Fibroblast of mammary gland (primary cell): ENCODE measurements around the gene FRMD4B.

Experiments used
- DNase-seq: peaks from one replicate; pipeline ENCODE4 v3.0.0-alpha.2; 2010; ENCODE audit warnings: low read depth
- H3K4me3 ChIP-seq: 2 replicates; pipeline ENCODE4 v1.5.1; 2011; ENCODE audit warnings: low read depth, mild to moderate bottlenecking, low read length, moderate library complexity; ENCODE audit not compliant: control insufficient read depth
- CTCF ChIP-seq: conservative IDR thresholded peaks from 2 replicates; pipeline ENCODE4 v1.5.1; 2011; ENCODE audit warnings: low read depth, low read length, inconsistent platforms; ENCODE audit not compliant: control insufficient read depth, insufficient read depth

Gene FRMD4B

DNA sequence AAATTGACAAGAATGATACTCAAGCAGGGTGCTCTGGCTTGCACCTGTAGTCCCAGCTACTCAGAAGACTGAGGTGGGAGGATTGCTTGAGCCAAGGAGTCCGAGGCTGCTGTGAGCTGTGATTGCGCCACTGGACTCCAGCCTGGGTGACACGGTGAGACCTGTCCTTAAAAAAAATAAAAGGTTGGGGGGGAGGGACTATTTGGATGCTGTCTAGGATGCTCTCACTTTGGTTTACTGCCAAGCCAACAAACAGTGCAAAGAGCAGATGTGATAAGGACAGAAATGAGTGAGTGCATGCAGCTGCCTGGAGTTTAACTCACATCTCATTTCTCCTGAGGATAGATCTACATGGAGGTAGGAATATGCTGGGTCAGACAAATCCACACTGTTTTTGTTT is 130.0 kb downstream of the FRMD4B start:
- no peak for TF ChIP-seq CTCF
- no peak overlapping the region for H3K4me3 ChIP-seq
- DNase-seq, result no peak

DNA sequence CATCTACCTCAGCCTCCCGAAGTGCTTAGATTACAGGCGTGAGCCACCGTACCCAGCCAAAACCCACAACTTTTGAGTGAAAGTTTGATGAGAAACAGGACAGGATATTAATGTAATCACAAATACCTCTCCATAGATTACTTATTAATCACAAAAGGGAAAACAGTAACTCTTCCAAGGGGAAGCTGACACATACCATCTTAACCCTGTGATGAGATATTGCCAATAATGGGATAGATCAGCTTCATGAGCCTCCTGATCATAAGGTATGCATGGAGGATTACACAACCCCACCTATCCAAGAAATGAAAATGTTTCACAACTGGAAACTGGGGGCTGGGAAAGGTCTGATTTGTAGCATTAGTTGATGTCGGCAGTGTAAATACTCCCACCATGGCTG is 131.5 kb downstream of the FRMD4B start:
- no peak overlapping the region for H3K4me3 ChIP-seq
- TF ChIP-seq CTCF, result no peak
- DNase-seq, result no peak

- DNase-seq, result no peak
- H3K4me3 ChIP-seq, result no peak overlapping the region
- TF ChIP-seq CTCF, result no peak
These were observed 133.3 kb downstream of the FRMD4B start for GRCh38 chr3:69252631-69253030.

DNA sequence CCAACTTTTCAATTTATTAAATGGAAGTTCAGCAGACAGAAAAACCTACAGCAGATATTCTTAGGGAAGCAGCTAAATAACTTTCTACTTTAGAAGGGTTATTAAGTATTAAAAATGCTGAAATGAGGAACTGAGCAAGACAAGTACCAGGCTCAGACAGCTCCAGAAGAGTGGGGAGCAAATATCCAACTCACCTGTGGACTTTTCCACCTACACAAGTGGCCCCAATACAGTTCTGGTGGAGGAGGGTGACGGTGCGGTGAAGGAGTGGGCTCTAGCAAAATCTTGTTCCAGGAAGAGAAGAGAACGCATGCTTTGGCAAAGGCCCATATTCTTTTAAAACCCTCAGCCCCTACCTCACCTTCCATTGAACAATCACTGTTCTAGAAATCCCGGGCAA is 133.7 kb downstream of the FRMD4B start:
- no peak for TF ChIP-seq CTCF
- no peak for DNase-seq

DNA sequence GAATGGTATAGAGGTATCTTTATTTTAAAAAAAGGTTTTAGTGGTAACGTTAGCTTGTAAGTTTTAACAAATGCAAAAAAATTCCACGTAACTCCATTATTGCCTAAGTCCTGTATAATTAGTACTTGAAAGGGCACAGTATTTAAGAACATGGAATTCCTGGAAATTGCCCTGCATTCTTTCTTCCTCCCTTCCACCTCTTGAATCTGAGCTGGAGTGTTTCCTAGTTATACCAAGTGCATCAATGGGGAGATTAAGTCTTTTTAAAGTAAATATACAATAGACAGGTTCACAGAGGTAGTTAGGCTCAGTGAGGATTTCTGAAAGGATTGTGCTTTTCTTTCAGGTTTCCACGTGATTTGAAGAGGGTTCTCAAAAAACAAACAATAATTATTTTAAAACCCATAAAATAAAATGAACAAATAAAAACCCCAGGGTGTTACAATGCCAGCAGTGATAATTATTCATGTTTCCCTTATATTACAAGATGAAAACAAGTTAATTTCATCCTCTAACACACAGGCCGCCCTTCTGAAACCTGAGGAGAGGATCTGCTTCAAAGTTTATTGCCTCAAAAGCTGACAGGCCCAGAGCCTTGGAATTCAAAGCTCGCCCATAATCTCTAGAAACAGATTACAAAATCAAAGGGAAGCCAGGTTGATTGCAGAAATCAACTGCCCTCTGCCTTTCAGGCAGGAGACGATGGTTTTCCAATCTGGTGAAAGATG is 134.6 kb downstream of the FRMD4B start:
- TF ChIP-seq CTCF, result no peak
- no peak overlapping the region for H3K4me3 ChIP-seq
- no peak for DNase-seq

More for the DNA sequence above, 133.7 kb downstream of the FRMD4B start:
- no peak overlapping the region for H3K4me3 ChIP-seq

GRCh38 chr3:69250014-69250413 is 135.9 kb downstream of the FRMD4B start:
- DNase-seq, result peak; percentile 60
- no peak for TF ChIP-seq CTCF
- no peak overlapping the region for H3K4me3 ChIP-seq

GRCh38 chr3:69249001-69249400 is 136.9 kb downstream of the FRMD4B start:
- TF ChIP-seq CTCF, result no peak
- no peak for DNase-seq

More at GRCh38 chr3:69249001-69249400, 136.9 kb downstream of the FRMD4B start:
- H3K4me3 ChIP-seq, result no peak overlapping the region
